Glutamatergic neuron (in vitro differentiated cells): ENCODE data around the gene CREB5. TPM values are rescaled to one million over a fixed set of nuclear protein-coding genes. Genes with fewer than 3 reads are reported as not detected.
A peak's percentile ranks its signal among the peaks of the same experiment; 100 is the strongest.

Source experiments
- DNase-seq: peaks from one replicate; pipeline ENCODE4 v3.0.0; 2022
- H3K27ac Mint-ChIP-seq: one replicate; pipeline ENCODE4 v1.8.0; 2020; ENCODE audit warnings: mild to moderate bottlenecking, mixed read lengths, inconsistent platforms; ENCODE audit not compliant: unreplicated experiment
- H3K27me3 Mint-ChIP-seq: one replicate; pipeline ENCODE4 v1.8.0; 2020; ENCODE audit warnings: mild to moderate bottlenecking, moderate library complexity, mixed read lengths, inconsistent platforms; ENCODE audit not compliant: unreplicated experiment
- H3K36me3 Mint-ChIP-seq: one replicate; pipeline ENCODE4 v1.8.0; 2020; ENCODE audit warnings: mild to moderate bottlenecking, mixed read lengths, inconsistent platforms; ENCODE audit not compliant: unreplicated experiment
- H3K4me1 Mint-ChIP-seq: one replicate; pipeline ENCODE4 v1.8.0; 2020; ENCODE audit warnings: mild to moderate bottlenecking, low read depth, mixed read lengths, inconsistent platforms; ENCODE audit not compliant: unreplicated experiment
- H3K4me3 Mint-ChIP-seq: one replicate; pipeline ENCODE4 v1.8.0; 2020; ENCODE audit warnings: mild to moderate bottlenecking, mixed read lengths, inconsistent platforms; ENCODE audit not compliant: unreplicated experiment
- H3K9me3 Mint-ChIP-seq: one replicate; pipeline ENCODE4 v1.8.0; 2020; ENCODE audit warnings: mild to moderate bottlenecking, moderate library complexity, mixed read lengths, inconsistent platforms; ENCODE audit not compliant: unreplicated experiment
- total RNA-seq: library from RNA; stranded (reverse); fragmentation: NEBNext Ultra II Directional; extraction: Animal tissue kit (Norgen Biotek cat#: 25700); gene quantifications from one replicate; pipeline ENCODE4 v1.2.1, GENCODE V29; 2021; ENCODE audit not compliant: unreplicated experiment
- TF ChIP-seq, protein P1 (sequence below): fragments of 200-600 bp; sonication (generic); IDR thresholded peaks from one replicate; pipeline ENCODE4 v1.5.0; 2021; ENCODE audit not compliant: partially characterized antibody, unreplicated experiment

The CREB5 gene
- total RNA-seq, 1 donor from 2014 or later, result 50.4 TPM

DNA sequence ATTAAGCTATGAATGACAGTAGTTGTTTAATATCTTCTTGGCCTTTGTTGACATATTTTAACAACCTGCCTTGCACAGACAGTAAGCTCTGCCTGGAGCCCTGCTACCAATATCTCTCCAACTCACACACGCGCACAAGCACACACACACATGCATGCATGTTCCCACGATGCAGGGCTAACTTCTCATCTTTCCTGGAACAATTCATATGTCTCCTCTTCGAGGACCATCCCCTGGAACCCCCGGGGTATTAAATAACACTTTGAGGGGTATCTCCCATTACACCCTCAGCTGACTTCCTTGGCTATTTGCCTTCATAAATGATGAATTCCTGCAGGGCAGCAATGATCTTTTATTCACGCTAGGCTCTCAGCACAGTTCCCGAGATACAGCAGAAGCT lies 287.8 kb downstream of the CREB5 start:
- Mint-ChIP-seq H3K4me3 (peak overlapping the region; percentile 3), H3K4me1 (peaks cover 49% of the 10 kb centered on the region), H3K27ac (no peak overlapping the region), H3K9me3 (peaks cover 15% of the 10 kb centered on the region), H3K36me3 (no peaks in the 10 kb centered on the region), H3K27me3 (peaks cover 11% of the 10 kb centered on the region)
- TF ChIP-seq, protein P1, sequence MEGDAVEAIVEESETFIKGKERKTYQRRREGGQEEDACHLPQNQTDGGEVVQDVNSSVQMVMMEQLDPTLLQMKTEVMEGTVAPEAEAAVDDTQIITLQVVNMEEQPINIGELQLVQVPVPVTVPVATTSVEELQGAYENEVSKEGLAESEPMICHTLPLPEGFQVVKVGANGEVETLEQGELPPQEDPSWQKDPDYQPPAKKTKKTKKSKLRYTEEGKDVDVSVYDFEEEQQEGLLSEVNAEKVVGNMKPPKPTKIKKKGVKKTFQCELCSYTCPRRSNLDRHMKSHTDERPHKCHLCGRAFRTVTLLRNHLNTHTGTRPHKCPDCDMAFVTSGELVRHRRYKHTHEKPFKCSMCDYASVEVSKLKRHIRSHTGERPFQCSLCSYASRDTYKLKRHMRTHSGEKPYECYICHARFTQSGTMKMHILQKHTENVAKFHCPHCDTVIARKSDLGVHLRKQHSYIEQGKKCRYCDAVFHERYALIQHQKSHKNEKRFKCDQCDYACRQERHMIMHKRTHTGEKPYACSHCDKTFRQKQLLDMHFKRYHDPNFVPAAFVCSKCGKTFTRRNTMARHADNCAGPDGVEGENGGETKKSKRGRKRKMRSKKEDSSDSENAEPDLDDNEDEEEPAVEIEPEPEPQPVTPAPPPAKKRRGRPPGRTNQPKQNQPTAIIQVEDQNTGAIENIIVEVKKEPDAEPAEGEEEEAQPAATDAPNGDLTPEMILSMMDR, result no peak
- no peak for DNase-seq

DNA sequence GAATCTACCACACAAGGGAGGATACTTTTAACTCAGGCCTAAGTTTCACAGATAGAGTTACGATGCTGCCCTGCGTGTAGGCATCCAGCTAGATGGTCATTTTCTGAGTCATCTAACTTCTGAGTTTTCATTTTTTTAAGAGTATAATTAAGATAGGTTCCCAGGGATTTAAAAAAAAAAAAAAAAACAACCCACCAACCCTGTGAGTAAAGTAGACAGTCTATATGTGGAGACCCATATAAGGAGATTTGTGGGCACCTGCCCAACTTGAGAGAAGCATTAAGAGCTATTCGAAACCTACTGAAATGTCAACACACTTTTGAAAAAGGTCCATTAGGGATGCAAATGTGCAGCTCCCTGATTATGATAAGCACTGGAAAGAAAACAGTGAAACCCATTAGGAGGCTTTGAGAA lies 288.5 kb downstream of the CREB5 start:
- H3K27me3 Mint-ChIP-seq, result peaks cover 7% of the 10 kb centered on the region
- peaks cover 13% of the 10 kb centered on the region for H3K9me3 Mint-ChIP-seq
- H3K27ac Mint-ChIP-seq, result no peak overlapping the region
- no peak for DNase-seq
- peaks cover 43% of the 10 kb centered on the region for H3K4me1 Mint-ChIP-seq
- no peak overlapping the region for H3K4me3 Mint-ChIP-seq
- no peaks in the 10 kb centered on the region for H3K36me3 Mint-ChIP-seq
- TF ChIP-seq, protein P1, result no peak

DNA sequence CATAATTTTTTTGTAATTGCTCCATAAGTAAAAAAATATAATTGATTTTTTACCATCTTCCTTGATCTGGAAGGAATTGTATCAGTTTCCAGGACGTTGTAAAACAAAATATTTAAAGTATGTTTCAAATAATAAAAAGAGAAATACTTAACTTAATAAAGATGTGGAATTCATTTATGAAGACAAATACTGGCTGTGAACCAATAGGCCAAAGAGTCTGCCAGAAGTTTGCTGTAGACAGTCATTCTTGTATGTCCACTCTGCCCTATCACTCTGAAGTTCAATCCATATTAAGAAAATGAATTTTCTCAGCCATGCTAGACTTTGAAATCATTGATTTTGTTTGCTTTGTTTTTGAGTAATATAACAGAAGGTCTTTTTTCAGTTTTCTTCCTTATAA lies 289.4 kb downstream of the CREB5 start:
- peaks cover 9% of the 10 kb centered on the region for H3K9me3 Mint-ChIP-seq
- no peak overlapping the region for H3K27ac Mint-ChIP-seq
- no peak overlapping the region for H3K4me3 Mint-ChIP-seq
- peaks cover 43% of the 10 kb centered on the region for H3K4me1 Mint-ChIP-seq
- H3K36me3 Mint-ChIP-seq, result no peaks in the 10 kb centered on the region
- H3K27me3 Mint-ChIP-seq, result peaks cover 5% of the 10 kb centered on the region
- TF ChIP-seq, protein P1, result no peak
- DNase-seq, result no peak

DNA sequence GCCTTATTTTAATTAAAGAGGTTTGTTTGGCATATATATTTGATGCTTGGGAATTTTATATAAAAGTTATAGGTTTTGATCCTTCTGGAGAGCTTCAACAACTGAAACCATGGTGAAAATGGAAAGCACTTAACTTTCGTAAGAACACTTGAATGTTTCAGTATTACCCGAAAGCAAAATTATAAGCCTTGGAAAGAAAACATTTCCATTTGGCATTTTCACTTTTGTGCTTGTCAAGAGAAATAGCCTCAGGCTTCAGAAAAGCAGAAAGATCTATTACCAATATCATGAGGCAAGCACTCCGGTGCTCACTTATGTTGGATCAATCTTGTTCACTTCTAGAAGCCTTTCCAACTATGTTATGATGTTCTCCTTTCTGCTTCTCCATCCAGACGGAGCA lies 289.9 kb downstream of the CREB5 start:
- Mint-ChIP-seq H3K36me3 (no peaks in the 10 kb centered on the region), H3K4me1 (peaks cover 48% of the 10 kb centered on the region), H3K27ac (no peak overlapping the region), H3K27me3 (peaks cover 5% of the 10 kb centered on the region), H3K4me3 (no peak overlapping the region), H3K9me3 (peaks cover 9% of the 10 kb centered on the region)
- DNase-seq, result no peak
- TF ChIP-seq, protein P1, result no peak

DNA sequence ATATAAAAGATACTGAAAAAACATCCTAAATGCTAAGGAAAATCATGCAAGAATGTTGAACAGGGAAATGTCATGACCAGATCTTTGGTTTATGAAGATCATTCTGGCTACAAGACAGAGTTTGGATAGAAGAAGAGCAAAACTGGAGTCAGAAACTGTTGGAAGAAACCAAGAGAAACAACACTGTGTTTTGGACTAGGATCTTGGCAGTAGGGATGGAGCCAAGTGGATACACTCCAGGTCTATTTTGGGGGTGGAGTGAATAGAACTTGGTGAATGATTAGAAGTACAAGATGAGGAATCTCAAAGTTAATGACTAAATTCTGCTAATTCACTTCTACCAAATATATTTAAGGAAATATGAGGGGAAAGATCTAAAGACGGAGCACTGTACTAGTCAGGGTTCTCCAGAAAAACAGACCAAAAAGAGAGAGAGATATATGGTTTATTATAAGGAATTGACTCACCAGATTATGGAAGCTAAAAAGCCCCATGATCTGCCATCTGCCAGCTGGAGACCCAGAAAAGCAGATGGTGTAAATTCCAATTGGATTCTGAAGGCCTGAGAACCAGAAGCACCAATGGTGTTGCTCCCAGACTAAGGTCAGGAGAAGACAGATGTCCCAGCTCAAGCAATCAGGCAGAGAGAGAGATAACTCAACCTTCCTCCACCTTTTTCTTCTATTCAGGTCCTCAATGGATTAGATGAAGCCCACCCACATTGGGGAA lies 290.9 kb downstream of the CREB5 start:
- DNase-seq, result no peak
- peak overlapping the region; percentile 23 for H3K4me3 Mint-ChIP-seq
- H3K27ac Mint-ChIP-seq, result peak overlapping the region; percentile 78
- TF ChIP-seq, protein P1, result no peak
- peaks cover 5% of the 10 kb centered on the region for H3K27me3 Mint-ChIP-seq
- H3K9me3 Mint-ChIP-seq, result peaks cover 10% of the 10 kb centered on the region
- H3K4me1 Mint-ChIP-seq, result peaks cover 58% of the 10 kb centered on the region
- H3K36me3 Mint-ChIP-seq, result no peaks in the 10 kb centered on the region
